Mucosa of descending colon (tissue), 3 donors: ENCODE measurements around the gene SOX12. TPM values are rescaled to one million over a fixed set of nuclear protein-coding genes. Genes with fewer than 3 reads are reported as not detected.

Experiments used
- ATAC-seq: fragments of 200-7000 bp; cut with Tn5 transposase; one replicate; pipeline ENCODE4 v1.9.1; 2020; ENCODE audit warnings: mild to moderate bottlenecking, moderate library complexity
- DNase-seq, 3 donors: peaks; one replicate each; pipeline ENCODE4 v3.0.0-alpha.2; 2020
- H3K36me3 ChIP-seq: fragments of 200-600 bp; one replicate; pipeline ENCODE4 v1.8.0; 2021; ENCODE audit warnings: low read depth, mild to moderate bottlenecking
- H3K4me1 ChIP-seq: fragments of 200-600 bp; one replicate; pipeline ENCODE4 v1.8.0; 2021; ENCODE audit warnings: low read depth, mild to moderate bottlenecking
- H3K4me3 ChIP-seq: fragments of 200-600 bp; one replicate; pipeline ENCODE4 v1.8.0; 2021; ENCODE audit warnings: mild to moderate bottlenecking
- H3K9me3 ChIP-seq: fragments of 200-600 bp; one replicate; pipeline ENCODE4 v1.8.0; 2021; ENCODE audit warnings: mild to moderate bottlenecking
- CTCF ChIP-seq: fragments of 200-600 bp; IDR thresholded peaks from one replicate; pipeline ENCODE4 v1.8.0; 2022; ENCODE audit warnings: antibody characterized with exemption, mild to moderate bottlenecking
- intact Hi-C, 2 donors: fragments of 100-400 bp; cut with DNase I in 1 of 2; cut with micrococcal nuclease in 1 of 2; formaldehyde crosslinking; loops; one replicate each; pipeline versions ENCODE4 v1.11.0 to v1.11.1; 2022; cut with DNase I, micrococcal nuclease
- long read RNA-seq, 2 donors: library from polyadenylated mRNA; unstranded; transcript quantifications; one replicate each; pipeline ENCODE4 v2.0.0, GENCODE V29; 2019 to 2021
- total RNA-seq, 3 donors: library from RNA; stranded (reverse); fragmentation: NEBNext Ultra II Directional in 2 of 3; extraction: Animal tissue kit (Norgen Biotek cat#: 25700) in 2 of 3; gene quantifications; one replicate each; pipeline versions ENCODE4 v1.2.1 to v1.2.4, GENCODE V29; 2021 to 2023
- donor health status: DM: no; HTN: no; CAD: no; lungs with moderate emphysema.
- donor health status: DM: no; HTN: no; CAD: no.
- donor health status: DM: no; HTN: yes; CAD: no.

SOX12 gene
- total RNA-seq = 10 to 100 TPM in 1 of 3 donors, 1 to 10 TPM in 2; 3.9 to 24.0 (median 4.5) TPM
- long read RNA-seq, donor 1, full-length matches to known transcripts = 11 of 11 reads
- long read RNA-seq, donor 1, partial matches to known transcripts = 0 of 11 reads
- long read RNA-seq, donor 1, other reads (novel, unspliced or antisense) = 0 of 11 reads
- long read RNA-seq, donor 2 = 0 reads

GRCh38 chr20:325045-325888, at the start of gene SOX12:
TSS of gene SOX12 (plus strand) at chr20:325552. CDS start at chr20:325925, 373 bp downstream.
- H3K4me3 ChIP-seq = peak within 1 kb of the TSS; percentile 28
- peak; percentile 84 for ATAC-seq
- H3K36me3 ChIP-seq = no peaks in the 10 kb centered on the region
- peaks cover 25% of the 10 kb centered on the region for H3K4me1 ChIP-seq
- peak; percentile 98 to 99 (median 99) for DNase-seq
- intact Hi-C loops = no loop called here
- H3K9me3 ChIP-seq = no peaks in the 10 kb centered on the region
- no peak for TF ChIP-seq CTCF

GRCh38 chr20:275791-276190, 49.6 kb upstream of the SOX12 start:
- TF ChIP-seq CTCF = no peak
- DNase-seq (no peak), ATAC-seq (no peak)
- intact Hi-C loops = no loop called here
- H3K36me3 ChIP-seq = no peaks in the 10 kb centered on the region
- H3K9me3 ChIP-seq = no peaks in the 10 kb centered on the region
- H3K4me1 ChIP-seq = no peaks in the 10 kb centered on the region
- no peak overlapping the region for H3K4me3 ChIP-seq

- H3K4me3 ChIP-seq = no peak overlapping the region
- TF ChIP-seq CTCF = no peak
- H3K36me3 ChIP-seq = no peaks in the 10 kb centered on the region
- H3K4me1 ChIP-seq = no peaks in the 10 kb centered on the region
- ATAC-seq (no peak), DNase-seq (no peak)
- intact Hi-C loops = no loop called here
- no peaks in the 10 kb centered on the region for H3K9me3 ChIP-seq
These were observed 48.5 kb upstream of the SOX12 start for GRCh38 chr20:276620-277495.

- Histone ChIP-seq H3K4me3 (no peak overlapping the region), H3K4me1 (no peaks in the 10 kb centered on the region), H3K36me3 (no peaks in the 10 kb centered on the region), H3K9me3 (no peaks in the 10 kb centered on the region)
- no peak for TF ChIP-seq CTCF
- no peak for ATAC-seq
- DNase-seq = no peak
- intact Hi-C loops = no loop called here
These were observed 47.9 kb upstream of the SOX12 start for GRCh38 chr20:277496-277781.

GRCh38 chr20:278181-278580, 47.2 kb upstream of the SOX12 start:
- ATAC-seq (no peak), DNase-seq (no peak)
- TF ChIP-seq CTCF = no peak
- H3K4me1 ChIP-seq = no peaks in the 10 kb centered on the region
- no peaks in the 10 kb centered on the region for H3K9me3 ChIP-seq
- intact Hi-C loops = no loop called here
- H3K36me3 ChIP-seq = no peaks in the 10 kb centered on the region
- H3K4me3 ChIP-seq = no peak overlapping the region
